ENCODE data around the gene SCAMP1.

The SCAMP1 gene

DNA sequence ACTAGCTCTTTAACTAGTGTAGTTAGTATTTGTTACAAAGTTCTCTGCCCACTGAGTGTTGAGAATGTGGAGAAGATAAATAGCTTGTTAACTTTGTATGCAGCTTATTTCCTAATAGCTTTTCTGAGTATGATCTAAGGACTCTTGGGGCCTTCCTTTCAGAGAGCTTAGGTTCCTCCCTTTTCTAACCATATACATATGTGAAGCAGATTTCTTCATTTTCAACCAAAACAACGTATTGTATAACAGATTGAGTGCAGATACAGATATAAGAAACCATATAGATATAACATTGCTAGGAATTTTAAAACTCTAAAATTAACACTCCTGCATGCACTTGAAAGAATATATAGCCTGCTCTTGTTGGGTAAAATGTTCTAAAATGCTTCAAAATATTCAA is 70.4 kb downstream of the SCAMP1 start:
- no peak for TF ChIP-seq GATA3 (IDR thresholded peaks at IDR 0.05; ENCODE audit: low read depth, low read length)
- no peak for TF ChIP-seq GATA2 (IDR thresholded peaks at IDR 0.05; ENCODE audit: low read depth, low read length)

DNA sequence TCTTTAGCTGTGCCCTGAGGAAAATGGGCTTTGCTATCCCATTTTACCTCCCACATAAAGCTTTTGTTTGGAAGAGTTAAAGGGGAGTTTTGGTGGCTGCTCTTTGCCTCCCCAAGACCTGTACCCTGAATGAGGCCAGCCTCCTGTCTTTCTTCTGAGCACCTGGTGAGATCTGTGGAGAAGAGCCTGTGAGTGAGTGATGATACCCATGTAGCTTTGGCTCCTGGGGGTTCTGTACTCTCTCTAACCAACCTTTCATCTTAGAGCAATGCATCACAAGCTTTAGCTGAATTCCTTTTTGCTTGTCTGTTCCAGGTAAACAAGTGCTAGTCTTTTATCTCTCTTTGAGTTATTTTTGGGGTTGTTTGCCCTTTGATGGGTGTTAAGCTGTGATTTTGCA is 73.6 kb downstream of the SCAMP1 start:
- TF ChIP-seq GATA3 (IDR thresholded peaks at IDR 0.05; ENCODE audit: low read depth, low read length) (no peak), GATA2 (IDR thresholded peaks at IDR 0.05; ENCODE audit: low read depth, low read length) (no peak)

DNA sequence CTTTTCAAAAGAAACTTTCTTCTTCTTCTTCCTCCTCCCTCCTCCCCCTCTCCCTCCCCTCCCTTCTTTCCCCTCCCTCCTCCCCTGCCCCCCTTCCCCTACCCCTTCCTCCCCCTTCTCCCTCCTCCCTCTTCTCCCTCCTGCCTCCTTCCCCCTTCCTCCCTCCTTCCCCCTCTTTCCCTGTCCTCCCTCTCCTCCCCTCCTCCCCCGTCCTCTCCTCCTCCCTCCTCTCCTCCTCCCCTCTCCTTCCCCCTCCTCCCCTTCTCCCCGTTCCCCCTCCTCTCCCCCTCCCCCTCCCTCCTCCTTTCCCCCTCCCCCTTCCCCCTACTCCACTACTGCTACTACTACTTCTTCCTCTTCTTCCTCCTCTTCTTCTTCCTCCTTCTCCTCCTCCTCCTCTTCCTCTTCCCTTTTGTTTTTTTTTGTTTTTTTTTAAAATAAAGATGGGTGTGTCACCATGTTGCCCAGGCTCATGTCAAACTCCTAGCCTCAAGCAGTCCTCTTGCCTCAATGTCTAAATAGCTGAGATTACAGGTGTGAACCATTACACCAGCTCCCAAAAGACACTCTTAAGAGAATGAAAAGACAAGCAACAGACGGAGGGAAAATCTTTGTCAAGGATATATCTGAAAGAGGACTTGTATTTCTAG is 87.5 kb downstream of the SCAMP1 start:
- TF ChIP-seq GATA3 (IDR thresholded peaks at IDR 0.05; ENCODE audit: low read depth, low read length) (no peak), GATA2 (IDR thresholded peaks at IDR 0.05; ENCODE audit: low read depth, low read length) (no peak)

DNA sequence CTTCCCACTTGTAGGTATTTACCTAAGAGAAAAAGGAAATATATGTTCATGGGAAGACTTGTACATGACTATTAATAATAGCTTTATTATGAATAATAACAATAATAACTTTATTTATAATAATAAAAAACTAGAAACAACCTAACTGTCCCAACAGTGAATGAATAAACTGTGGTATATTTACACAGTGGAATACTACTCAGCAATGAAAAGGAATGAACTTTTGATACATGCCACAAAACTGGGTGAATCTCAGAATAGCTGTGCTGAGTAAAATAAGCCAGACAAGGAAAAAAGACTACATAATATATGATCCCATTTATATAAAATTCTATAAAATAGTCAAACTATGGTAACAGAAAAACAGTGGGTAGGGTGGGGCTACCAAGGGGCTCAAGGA is 88.7 kb downstream of the SCAMP1 start:
- no peak for TF ChIP-seq GATA3 (IDR thresholded peaks at IDR 0.05; ENCODE audit: low read depth, low read length)
- no peak for TF ChIP-seq GATA2 (IDR thresholded peaks at IDR 0.05; ENCODE audit: low read depth, low read length)

DNA sequence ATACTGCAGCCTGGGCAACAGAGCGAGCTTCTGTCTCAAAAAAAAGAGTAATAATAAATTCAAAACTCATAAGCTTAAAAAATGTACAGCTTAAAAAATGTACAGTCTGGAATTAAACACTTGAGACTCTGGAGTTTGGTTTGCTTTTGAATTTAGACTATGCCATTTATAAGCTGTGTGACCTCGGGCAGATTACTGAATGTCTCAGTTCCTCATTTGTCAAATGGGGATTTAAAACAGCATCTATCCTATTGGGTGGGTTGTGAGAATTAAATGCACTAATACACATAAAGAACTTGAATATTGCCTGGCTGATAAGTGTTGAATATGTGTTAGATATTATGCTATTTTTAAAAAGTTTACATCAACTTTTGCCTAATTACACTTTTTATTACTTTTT is 98.4 kb downstream of the SCAMP1 start:
- TF ChIP-seq GATA2 (IDR thresholded peaks at IDR 0.05; ENCODE audit: low read depth, low read length) = no peak
- TF ChIP-seq GATA3 (IDR thresholded peaks at IDR 0.05; ENCODE audit: low read depth, low read length) = no peak

DNA sequence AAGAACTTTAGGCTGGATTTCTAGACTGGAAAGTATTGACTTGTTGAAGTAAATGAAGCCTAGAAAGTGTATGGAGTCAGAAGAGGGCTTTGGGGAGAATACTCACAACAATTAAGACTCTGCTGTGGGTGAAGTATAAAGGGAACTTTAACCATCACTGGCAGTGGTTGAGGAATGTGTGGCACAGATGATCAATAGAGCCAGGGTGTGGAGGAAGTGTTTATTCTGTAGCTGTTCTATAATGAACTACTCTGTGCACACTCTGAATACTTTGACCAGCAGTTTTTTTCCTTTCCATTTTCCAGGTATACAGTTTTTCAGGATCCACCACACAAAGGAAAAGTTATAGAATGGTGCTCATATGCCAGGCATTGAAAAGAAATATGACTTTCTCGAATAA is 106.7 kb downstream of the SCAMP1 start:
- TF ChIP-seq GATA2 (IDR thresholded peaks at IDR 0.05; ENCODE audit: low read depth, low read length) = no peak
- no peak for TF ChIP-seq GATA3 (IDR thresholded peaks at IDR 0.05; ENCODE audit: low read depth, low read length)

DNA sequence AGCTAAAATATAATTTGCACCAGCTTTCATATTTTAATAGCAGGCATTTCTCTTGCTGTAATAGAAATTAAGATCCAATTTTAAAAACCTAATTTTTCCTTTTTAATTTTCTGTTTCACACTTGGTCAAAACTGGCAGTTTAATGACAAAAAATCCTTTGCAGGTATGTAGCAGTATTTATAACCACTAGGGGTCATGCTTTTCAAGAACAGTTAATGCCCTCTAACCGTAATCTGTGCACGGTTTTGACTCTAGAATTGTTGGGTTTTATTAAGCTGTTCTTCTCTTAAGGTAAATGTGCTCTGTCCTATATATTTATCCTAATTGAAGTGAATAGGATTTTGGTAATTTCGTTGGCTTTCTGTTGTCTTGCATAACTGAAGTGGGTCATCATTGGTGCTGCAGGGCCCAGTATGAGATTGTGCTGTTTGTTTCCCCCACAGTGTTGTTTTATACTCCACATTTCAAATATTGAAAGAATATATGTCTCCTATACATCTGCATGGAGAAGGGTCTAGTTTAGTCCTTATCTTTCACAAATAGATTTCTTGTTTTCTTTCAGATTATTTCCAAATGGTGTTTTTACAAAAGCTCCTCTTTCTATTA is 107.4 kb downstream of the SCAMP1 start:
- no peak for TF ChIP-seq GATA3 (IDR thresholded peaks at IDR 0.05; ENCODE audit: low read depth, low read length)
- no peak for TF ChIP-seq GATA2 (IDR thresholded peaks at IDR 0.05; ENCODE audit: low read depth, low read length)

DNA sequence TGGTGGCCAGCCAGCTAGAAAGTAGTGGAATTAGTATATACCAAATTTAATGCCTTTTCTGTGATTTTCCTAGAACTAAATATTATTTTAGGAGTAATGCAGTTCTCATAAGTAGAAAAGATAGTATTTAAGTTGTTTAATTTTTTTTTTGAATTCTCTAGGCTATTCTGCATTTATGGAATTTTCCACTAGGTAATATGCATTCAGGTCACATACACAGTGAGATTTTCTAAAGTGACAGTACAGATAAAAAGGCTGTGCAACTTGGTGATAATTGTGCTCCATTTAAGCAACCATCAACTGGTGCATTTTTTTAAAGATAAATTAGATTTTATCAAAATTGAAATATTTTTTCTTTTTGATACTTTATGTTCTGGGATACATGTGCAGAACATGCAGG is 111.5 kb downstream of the SCAMP1 start:
- TF ChIP-seq GATA3 (IDR thresholded peaks at IDR 0.05; ENCODE audit: low read depth, low read length) = no peak
- no peak for TF ChIP-seq GATA2 (IDR thresholded peaks at IDR 0.05; ENCODE audit: low read depth, low read length)

DNA sequence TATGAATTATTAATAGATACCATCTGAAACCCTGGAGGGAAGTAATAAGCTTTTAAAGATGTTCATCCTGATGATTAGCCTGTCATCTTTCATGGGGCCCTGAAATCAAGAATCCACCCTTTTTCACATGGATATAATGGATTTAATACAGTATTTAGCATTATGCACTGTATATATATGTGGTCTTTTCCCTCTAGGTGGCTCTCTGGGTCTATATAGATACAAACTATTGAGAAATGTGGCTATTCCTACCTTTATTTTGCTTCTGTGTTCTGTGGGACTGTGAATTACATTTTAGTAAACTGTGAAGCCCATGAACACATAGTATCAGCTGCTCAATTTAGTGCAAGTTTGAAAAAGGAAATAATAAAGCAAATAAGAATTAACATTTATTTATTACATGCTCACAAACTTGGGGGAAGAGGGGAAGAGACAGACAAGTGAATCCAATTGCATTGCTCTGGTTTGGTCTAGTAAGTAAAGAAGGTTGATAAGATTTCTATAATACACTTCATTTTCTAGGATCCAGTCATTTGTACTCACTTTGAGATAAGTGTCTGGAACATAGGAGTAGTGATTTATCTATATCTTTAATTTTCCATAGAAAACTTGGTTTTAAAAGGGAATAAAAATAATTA is 112.2 kb downstream of the SCAMP1 start:
- no peak for TF ChIP-seq GATA2 (IDR thresholded peaks at IDR 0.05; ENCODE audit: low read depth, low read length)

DNA sequence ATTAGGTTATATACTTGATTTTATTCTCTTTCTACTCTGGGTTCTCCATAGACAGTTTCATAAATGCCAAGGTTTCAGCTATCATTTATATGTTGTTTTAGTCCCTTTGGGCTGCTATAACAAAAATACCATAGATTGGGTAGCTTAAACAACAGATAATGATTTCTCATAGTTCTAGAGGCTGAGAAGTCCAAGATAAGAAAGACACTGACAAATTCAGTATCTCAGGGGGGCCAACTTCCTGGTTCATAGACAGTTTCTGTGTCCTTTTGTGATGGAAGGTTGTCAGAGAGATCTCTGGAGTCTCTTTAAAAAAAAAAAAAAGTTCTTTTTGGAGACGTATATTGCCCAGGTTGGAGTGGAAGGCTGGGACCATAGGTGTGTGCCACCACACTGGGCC is 113.3 kb downstream of the SCAMP1 start:
- TF ChIP-seq GATA3 (IDR thresholded peaks at IDR 0.05; ENCODE audit: low read depth, low read length) (no peak), GATA2 (IDR thresholded peaks at IDR 0.05; ENCODE audit: low read depth, low read length) (no peak)

DNA sequence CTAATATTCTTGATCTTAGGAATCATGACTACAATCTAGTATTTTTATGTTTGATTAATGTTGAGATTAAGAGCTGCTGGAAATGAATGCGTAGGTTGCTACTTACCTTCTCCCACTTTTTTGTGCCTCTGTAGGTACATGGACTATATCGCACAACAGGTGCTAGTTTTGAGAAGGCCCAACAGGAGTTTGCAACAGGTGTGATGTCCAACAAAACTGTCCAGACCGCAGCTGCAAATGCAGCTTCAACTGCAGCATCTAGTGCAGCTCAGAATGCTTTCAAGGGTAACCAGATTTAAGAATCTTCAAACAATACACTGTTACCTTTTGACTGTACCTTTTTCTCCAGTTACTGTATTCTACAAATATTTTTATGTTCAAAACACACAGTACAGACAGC is 115.0 kb downstream of the SCAMP1 start:
- TF ChIP-seq GATA3 (IDR thresholded peaks at IDR 0.05; ENCODE audit: low read depth, low read length) (no peak), GATA2 (IDR thresholded peaks at IDR 0.05; ENCODE audit: low read depth, low read length) (no peak)

DNA sequence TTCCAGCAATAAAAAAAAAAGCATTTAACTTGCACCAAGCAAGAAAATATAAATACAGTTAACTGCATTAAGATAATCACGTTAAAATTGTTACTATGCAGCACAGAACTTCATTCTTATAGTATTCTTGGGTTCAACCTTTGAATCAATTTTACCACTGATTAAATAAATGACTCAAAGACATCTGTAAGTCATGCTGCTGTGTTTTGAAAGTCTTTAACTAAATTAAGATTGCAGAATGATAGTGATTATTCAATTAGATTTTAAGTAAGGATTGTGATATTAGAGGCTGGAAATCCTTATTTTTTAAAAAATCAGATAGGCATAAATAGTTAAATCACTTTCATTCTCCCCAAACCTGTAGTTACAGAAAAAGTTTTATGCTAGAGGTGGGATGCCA is 116.4 kb downstream of the SCAMP1 start:
- no peak for TF ChIP-seq GATA2 (IDR thresholded peaks at IDR 0.05; ENCODE audit: low read depth, low read length)
- TF ChIP-seq GATA3 (IDR thresholded peaks at IDR 0.05; ENCODE audit: low read depth, low read length) = no peak

DNA sequence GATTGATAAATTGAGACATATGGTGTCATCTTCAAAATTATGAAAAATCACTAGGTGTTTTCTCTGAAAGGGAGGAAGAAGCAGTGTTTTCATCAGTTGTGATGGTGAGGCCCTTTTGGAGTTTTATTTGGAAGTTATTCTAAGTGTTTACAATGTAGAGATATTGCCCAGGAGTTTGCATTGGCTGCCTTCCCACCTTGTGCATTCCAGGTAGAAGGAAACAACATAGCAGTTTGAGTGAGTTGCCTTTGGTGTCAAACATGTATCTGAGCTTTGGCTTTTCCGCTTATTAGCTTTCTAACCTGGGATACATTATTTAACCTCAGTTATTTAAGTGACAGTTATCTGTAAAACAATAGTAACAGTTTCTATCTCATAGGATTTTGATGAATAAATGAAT is 122.5 kb downstream of the SCAMP1 start:
- no peak for TF ChIP-seq GATA2 (IDR thresholded peaks at IDR 0.05; ENCODE audit: low read depth, low read length)
- TF ChIP-seq GATA3 (IDR thresholded peaks at IDR 0.05; ENCODE audit: low read depth, low read length) = no peak

DNA sequence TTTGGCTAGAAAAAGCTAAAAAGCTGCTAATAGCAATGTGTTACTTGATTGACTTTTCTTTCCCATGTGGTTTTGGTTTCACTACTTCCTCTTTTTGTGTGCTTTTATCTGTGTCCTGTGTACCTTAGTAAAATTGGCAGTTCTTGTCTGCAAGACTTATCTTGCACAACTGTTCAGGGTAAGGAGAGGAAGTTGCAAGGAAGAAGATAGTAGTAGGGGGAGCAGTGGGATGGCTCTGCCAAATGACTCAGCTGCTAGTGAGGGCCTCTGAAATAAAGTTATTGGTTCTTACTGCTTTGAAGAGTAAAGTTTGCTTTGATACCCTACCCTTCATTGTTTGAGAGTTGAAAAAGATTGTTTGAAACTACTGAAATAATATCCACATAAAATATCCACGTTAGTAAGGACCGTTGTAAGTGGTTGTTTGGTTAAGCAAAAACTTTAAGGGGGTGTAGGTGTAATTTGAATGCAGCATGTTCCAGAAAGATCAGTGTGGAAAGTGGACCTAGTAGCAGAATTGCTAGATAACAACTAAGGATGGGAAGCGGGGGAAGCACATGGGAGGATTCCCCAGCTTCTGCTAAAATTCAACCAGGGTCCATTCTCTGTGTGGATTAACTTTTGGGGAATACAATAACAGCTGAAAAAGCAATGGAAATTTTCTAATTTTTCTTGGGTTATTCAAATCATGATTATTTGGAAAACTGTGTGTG is 123.5 kb downstream of the SCAMP1 start:
- TF ChIP-seq GATA2 (IDR thresholded peaks at IDR 0.05; ENCODE audit: low read depth, low read length) (no peak), GATA3 (IDR thresholded peaks at IDR 0.05; ENCODE audit: low read depth, low read length) (no peak)

DNA sequence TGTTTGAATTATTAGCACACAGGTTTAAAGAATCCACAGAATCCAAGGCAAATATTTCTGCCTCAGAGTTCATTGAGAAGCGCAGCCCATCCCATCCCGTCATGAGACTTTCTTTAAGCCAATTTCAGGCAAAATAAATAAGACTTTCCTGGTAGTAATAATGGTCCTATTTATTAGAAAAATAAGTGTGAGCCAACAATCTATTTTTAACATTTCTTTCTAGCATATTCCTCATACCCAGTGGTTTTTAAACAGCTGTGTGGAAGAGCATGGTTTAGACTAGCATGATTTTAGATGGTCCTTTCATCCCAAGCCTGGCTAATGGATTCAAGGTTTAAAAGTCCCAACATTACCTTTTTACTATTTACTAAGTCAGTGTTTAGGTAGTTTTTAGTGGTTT is 125.8 kb downstream of the SCAMP1 start:
- TF ChIP-seq GATA2 (IDR thresholded peaks at IDR 0.05; ENCODE audit: low read depth, low read length) = no peak
- no peak for TF ChIP-seq GATA3 (IDR thresholded peaks at IDR 0.05; ENCODE audit: low read depth, low read length)

All from SH-SY5Y (cell line).